GM18502 (cell line): ENCODE data around the gene PMEL.
A peak's percentile ranks its signal among the peaks of the same experiment; 100 is the strongest.
"Not testable (repeated sequence)": the region's sequence is repeated elsewhere in the genome, so short reads cannot be mapped to it uniquely, and the experiment has no call there.

ENCODE experiments used
- ATAC-seq: cut with Tn5 transposase; IDR thresholded peaks from one replicate; pipeline ENCODE4 v1.9.1; 2021; ENCODE audit warnings: mild to moderate bottlenecking; ENCODE audit not compliant: unreplicated experiment, poor library complexity

The PMEL gene

DNA sequence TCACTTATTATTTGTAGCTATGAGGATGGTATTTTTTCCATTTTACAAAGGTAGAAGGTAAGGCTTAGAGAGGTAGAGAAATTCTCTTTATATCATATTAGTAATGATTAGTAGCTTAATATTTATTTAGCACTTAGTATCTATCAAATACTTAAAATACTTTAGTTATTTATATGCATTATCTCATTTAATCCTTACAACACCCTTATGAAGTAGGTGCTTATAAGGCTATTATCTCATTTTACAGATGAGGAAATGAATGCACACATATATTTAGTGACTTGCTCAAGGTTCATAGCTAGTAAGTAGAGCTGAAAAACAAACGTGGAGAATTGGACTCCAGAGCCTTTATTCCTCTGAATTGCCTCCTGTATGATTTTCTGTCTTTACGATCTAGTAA, 19.0 kb upstream of the PMEL start:
- no peak for ATAC-seq

DNA sequence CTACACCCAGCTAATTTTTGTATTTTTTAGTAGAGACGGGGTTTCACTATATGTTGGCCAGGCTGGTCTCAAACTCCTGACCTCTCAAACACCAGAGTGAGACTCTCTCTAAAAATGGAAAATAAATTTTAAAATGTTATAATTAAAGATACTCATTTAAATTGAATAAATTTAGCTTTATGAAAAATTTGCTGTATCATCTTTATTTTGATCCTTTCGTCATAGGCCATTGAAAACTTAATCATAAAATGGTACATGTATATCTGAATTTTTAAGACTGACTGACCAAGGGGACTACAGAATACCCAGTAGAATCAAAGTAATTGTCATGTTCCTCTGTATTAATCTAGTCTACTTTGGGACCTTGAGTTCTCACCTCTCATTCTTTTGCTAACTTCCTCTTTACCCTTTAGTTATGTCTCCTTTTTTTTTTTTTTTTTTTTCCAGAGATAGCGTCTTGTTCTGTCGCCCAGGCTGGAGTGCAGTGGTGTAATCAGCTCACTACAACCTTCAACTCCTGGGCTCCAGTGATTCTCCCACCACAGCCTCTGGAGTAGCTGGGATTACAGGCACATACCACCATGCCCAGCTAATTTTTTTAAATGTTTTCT, 17.5 kb upstream of the PMEL start:
- ATAC-seq = no peak

DNA sequence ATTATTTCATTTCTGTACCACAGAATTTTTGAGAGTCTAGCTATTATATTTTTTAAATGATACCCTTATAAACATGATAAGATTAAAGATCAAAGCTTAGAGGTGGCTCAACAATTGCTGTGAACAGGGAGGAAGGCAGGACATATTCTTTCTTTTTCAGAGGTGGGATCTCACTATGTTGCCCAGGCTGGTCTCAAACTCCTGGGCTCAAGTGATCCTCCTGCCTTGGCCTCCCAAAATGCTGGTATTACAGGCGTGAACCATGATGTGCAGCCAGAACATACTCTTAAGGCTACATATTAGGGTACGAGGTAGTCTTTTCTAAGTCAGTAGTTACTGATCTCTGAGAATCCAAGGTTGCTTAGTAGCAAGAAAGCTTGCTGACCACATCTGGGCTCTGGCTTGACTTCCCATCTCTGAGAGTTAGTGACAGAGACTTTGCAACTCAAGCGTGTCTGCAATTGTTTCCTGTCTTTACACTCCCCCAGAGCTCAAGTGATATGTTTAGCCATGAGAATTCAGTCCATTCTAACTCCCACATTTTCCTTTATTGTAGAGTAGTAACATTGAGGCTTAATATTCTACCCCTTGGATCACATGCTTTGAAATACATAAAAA, 16.6 kb upstream of the PMEL start:
- ATAC-seq = peak; percentile 82

DNA sequence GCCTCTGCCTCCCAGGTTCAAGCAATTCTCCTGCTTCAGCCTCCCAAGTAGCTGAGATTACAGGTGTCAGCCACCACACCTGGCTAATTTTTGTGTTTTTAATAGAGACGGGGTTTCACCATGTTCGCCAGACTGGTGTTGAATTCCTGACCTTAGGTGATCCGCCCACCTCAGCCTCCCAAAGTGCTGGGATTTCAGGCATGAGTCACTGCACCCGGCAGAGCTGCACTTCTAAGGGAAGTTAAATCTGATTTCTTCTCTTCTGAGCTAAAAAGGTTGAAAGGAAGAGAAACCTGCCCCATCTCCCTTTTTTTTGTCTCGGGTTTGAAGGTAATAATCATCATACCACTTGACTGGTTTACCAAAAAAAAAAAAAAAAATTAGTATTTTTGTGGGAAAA, 16.0 kb upstream of the PMEL start:
- ATAC-seq = not testable (repeated sequence)

DNA sequence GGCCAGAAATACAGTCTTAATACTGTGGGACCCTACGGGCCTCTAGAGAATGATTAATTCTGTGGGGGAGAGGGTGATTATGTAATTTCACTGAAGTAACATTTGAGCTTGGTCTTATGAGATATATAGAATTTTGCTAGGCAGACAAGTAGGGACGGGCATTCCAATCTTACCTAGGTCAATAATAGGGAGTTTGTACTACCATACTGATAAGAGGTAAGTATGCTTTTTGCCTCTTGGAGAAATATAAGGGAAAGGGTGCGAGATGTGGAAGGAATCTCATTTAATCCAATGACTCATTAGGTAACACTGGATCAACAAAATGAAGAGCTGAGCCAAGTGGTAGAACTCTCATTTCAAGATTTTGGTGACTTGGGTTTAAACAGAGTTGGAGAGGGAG, 13.2 kb upstream of the PMEL start:
- no peak for ATAC-seq

- no peak for ATAC-seq
Observed at GRCh38 chr12:55978393-55978792, 12.6 kb upstream of the PMEL start.

DNA sequence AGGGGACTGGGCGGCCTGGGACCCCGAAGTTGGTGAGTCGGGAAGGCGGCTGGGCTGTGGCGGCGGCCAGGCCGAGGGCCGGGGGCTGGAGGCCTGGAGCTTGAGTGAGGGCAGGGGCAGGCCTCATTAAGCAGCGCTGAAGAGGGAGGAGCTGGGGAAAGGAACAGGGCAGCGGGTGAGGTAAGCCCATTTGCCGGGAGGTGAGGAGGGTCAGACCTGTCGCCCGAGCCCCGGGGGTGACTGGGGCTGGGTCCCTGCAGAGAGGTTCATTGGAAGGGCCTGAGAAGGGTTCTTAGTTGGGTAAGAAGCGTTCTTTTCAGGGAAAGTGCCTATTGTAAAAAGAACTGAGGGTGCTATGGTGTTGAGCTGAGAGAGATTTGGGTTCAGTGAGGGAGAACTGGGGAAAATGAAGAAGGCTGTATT, 8.5 kb upstream of the PMEL start:
- peak; percentile 28 for ATAC-seq

DNA sequence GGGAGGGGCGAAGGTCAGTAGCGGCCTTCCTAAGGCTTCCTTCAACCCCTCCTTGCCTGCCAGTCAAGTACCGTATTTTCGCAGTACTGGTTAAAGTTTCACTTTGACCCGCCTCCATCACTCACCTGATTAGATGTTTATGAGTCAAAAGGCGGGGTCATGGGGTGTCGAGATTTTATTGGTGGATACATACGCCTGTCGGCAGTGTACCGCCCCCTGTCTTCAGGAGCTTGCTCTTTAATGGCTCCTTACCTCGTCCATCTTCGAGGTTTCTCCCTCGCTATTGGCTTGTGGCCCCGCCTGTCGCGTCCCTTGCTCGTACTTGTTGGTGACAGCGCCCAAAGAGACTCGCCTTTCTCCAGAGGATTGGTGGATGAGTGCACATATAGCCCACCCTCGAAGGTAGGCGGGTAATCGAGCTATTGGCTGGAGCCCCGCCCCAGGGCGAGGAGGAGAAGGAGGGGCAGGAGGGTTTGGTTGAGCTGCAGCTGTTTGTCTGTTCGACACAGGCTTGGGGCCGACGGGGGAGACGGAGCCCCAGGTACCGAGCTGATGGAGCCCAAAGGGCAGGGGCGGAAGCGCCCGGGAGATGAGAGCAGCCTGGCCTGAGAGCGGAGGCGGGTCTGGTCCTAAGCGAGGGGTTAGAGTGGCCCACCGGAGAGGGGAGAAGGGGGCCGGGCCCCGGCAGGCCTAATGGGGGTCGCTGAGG, 7.9 kb upstream of the PMEL start, which contains the start of gene RAB5B:
Gene RAB5B (plus strand): TSS at position 480 of the 709 bp plus-strand sequence. CDS start 12,883 bp downstream, outside the sequence.
- ATAC-seq = peak; percentile 92

DNA sequence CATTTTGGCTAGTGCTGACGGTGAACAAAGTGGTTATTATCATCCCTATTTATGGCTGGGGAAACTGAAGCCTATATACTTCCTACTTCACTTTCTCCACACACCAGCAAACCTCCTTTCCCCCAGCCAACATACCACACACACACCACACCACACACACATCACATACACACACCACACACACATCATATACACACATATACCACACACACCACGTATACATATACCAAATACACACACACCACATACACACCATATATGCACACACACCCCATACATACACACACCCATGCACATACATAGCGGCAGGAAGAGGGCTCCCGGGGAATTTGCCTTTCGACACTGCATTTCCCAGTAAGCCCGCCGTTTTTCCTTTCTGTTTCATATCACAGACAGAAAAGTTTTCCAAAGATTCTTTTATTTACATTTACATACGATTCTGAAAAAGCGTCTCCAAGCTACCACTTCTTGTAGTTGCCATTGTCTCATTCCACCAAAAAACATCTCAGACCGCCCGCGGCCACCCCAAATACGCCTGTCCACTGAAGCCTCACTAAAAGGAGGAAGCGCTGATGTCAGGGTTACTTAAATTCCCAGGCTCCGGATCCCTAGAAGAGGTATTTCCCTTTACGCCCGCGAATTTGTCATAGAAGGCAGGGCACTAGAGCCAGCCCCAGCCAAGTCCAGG, 7.2 kb upstream of the PMEL start:
- ATAC-seq = no peak

DNA sequence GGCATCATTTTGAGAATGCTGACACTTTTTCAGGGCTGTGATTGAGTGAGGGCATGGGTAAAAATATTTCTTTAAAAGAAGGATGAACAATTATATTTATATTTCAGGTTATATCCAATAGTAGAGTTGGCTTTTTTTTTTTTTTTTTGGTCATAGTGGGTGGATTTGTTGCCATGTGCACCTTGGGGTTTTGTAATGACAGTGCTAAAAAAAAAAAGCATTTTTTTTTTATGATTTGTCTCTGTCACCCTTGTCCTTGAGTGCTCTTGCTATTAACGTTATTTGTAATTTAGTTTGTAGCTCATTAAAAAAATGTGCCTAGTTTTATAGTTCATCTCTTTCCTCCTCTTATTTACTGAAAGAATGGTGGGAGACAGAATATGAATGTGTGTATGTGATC, 6.6 kb upstream of the PMEL start:
- no peak for ATAC-seq

- no peak for ATAC-seq
Observed at GRCh38 chr12:55972042-55972441, 6.2 kb upstream of the PMEL start.

DNA sequence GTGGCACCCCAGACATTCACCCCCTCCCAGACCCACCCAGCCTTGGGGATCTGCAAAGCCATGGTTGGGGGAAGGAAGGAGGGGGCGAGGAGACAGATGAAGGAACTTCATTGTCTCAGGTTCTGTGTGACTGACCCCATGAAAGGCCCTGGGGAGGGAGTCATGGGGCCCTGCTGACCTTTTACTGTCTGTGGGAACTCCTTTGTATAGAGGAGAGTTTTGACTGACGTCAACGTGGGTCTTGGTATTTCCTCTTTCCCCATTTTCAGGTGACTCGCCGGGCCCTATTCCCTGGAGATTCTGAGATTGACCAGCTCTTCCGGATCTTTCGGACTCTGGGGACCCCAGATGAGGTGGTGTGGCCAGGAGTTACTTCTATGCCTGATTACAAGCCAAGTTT, 4.9 kb upstream of the PMEL start:
- no peak for ATAC-seq

DNA sequence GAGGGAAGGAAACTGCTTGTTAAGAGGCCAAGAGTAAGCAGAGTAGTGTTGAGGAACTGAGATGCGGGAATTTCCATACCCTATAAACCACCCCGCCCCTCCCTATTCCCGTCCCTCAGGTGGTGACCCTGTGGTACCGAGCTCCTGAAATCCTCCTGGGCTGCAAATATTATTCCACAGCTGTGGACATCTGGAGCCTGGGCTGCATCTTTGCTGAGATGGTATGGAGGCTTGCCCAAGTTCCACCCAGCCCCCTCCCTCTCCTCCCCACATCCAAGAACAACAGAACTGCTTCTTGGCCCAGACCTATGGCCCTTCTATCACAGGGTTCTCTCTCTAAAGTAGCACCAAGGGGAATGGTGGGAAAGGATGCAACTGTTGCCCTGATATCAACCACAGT, 3.5 kb upstream of the PMEL start:
- ATAC-seq = no peak

- ATAC-seq = peak; percentile 93
Observed at GRCh38 chr12:55966408-55967281, 803 bp upstream of the PMEL start, which contains the start of gene CDK2. Gene CDK2, plus strand, starts transcription at chr12:55966830. Its CDS starts 179 bp downstream, at chr12:55967009.

- ATAC-seq = no peak
Observed at GRCh38 chr12:55965240-55965639, 602 bp downstream of the PMEL start.

GRCh38 chr12:55963760-55964159, 2.1 kb downstream of the PMEL start:
- no peak for ATAC-seq

- ATAC-seq = no peak
Observed at GRCh38 chr12:55957106-55957859, 8.6 kb downstream of the PMEL start.

DNA sequence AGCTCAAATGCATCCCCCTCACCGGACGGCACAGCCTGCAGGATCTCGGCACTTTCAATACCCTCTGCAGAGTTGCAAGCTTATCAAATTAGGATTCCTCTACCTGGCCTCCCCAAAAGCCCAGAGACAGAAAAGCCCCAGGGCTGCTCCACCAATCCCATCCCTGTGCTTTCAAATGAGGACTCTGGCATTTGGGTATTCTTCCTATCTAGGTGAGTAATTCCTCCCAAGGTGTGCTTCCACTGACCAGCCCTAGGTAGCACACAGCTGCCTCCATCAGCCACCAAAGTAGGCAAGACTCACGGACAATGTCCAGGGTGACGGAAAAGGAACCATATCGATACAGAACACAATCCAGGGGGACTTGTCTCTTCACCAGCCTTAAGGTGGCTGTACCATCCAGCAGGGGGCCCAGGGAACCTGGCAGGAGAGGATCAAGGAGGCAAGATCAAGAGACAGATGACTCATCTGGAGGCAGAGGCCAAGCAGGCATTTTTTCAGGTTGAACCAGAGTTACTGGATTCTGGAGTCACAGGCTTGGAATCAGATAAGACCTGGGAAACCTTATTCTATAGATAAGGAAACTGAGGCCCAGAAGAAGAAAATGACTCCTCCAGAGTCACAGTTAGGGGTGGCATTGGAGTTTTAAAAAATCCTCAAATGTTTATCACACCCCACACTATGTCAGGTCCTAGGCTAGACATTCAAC, 9.9 kb downstream of the PMEL start:
- ATAC-seq = no peak

DNA sequence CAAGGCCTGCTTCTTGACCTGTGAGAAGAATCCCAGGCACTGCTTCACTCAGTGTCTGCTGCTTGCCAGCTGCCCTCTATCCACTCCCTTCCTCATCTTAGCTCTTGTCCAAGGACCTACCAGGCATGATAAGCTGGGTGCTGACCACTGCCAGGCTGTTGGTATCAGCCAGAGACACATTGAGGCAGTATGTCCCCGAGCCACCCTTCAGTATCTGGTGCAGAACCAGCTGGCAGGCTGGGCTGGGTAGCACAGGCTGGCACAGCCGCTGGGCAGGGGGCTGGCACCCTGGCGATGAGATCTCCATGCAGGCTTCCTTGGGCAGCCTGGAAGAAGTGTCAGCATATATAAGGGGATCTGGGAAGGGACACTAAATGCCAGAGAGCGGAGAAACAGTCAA, 10.5 kb downstream of the PMEL start:
- ATAC-seq = no peak
